Cardiac fibroblast (primary cell): ENCODE measurements around the gene CSF1.
"Not testable (repeated sequence)": the region's sequence is repeated elsewhere in the genome, so short reads cannot be mapped to it uniquely, and the experiment has no call there.

Experiments
- DNase-seq, 2 donors: peaks; one replicate each; pipeline versions ENCODE4 v3.0.0 to v3.0.0-alpha.2; 2010; ENCODE audit warnings: low read depth in 2 of 2
- H3K4me3 ChIP-seq, 2 donors: replicated peaks in 1 of 2; 1 replicate in 1 of 2; 2 replicates in 1 of 2; pipeline ENCODE4 v1.5.1; 2011; ENCODE audit warnings: low read depth in 2 of 2, low read length in 2 of 2, mild to moderate bottlenecking in 2 of 2, moderate library complexity in 1 of 2
- CTCF ChIP-seq: IDR thresholded peaks from one replicate; pipeline ENCODE4 v1.5.1; 2011; ENCODE audit warnings: low read depth, mild to moderate bottlenecking, low read length, inconsistent platforms

The CSF1 gene

GRCh38 chr1:109910123-109910962 lies at the start of gene CSF1:
CSF1 (plus strand) TSS chr1:109910849; CDS start chr1:109911024, 175 bp downstream.
- no peak for TF ChIP-seq CTCF
- DNase-seq: peak; percentile 92 to 96
- H3K4me3 ChIP-seq: peak within 1 kb of the TSS; percentile 98 to 99

GRCh38 chr1:109861616-109862015 lies 49.0 kb upstream of the CSF1 start:
- not testable (repeated sequence) for DNase-seq

GRCh38 chr1:109863667-109864046 lies 47.0 kb upstream of the CSF1 start:
- TF ChIP-seq CTCF: no peak
- no peak overlapping the region for H3K4me3 ChIP-seq
- DNase-seq: peak; percentile 25 to 65

More at GRCh38 chr1:109861616-109862015, 49.0 kb upstream of the CSF1 start:
- not testable (repeated sequence) for H3K4me3 ChIP-seq

- DNase-seq: peak; percentile 57 to 69
- TF ChIP-seq CTCF: no peak
- H3K4me3 ChIP-seq: no peak overlapping the region
These were observed 46.4 kb upstream of the CSF1 start for GRCh38 chr1:109864047-109864822.

GRCh38 chr1:109864930-109865612 lies 45.6 kb upstream of the CSF1 start:
- TF ChIP-seq CTCF: no peak
- peak; percentile 56 to 87 for DNase-seq
- no peak overlapping the region for H3K4me3 ChIP-seq

GRCh38 chr1:109866071-109866470 lies 44.6 kb upstream of the CSF1 start:
- H3K4me3 ChIP-seq: no peak overlapping the region
- DNase-seq: no peak
- no peak for TF ChIP-seq CTCF
